Activated naive CD8-positive, alpha-beta T cell treated with anti-CD3 and anti-CD28 coated beads, Interleukin-2, amount 50 U/mL, for 24 hours (primary cell): ENCODE measurements around the gene RABGAP1L.
"Not testable (repeated sequence)": the region's sequence is repeated elsewhere in the genome, so short reads cannot be mapped to it uniquely, and the experiment has no call there.

Experiments
- ATAC-seq: fragments of 150-1000 bp; cut with Tn5 transposase; one replicate; pipeline ENCODE4 v1.10.0; 2021
- DNase-seq: peaks from one replicate; pipeline ENCODE4 v3.0.0; 2021
- H3K27ac Mint-ChIP-seq: one replicate; pipeline ENCODE4 v1.8.0; 2021; ENCODE audit warnings: mild to moderate bottlenecking, mixed read lengths
- H3K27me3 Mint-ChIP-seq: one replicate; pipeline ENCODE4 v1.8.0; 2021; ENCODE audit warnings: mixed read lengths
- H3K36me3 Mint-ChIP-seq: one replicate; pipeline ENCODE4 v1.8.0; 2021; ENCODE audit warnings: low read depth, mixed read lengths
- H3K4me1 Mint-ChIP-seq: one replicate; pipeline ENCODE4 v1.8.0; 2021; ENCODE audit warnings: mixed read lengths
- H3K4me3 Mint-ChIP-seq: one replicate; pipeline ENCODE4 v1.8.0; 2021; ENCODE audit warnings: mild to moderate bottlenecking, moderate library complexity, mixed read lengths
- H3K9me3 Mint-ChIP-seq: one replicate; pipeline ENCODE4 v1.8.0; 2021; ENCODE audit warnings: mixed read lengths

The RABGAP1L gene

GRCh38 chr1:174159252-174160108, at the start of gene RABGAP1L:
RABGAP1L (plus strand) TSS chr1:174159520.
- Mint-ChIP-seq H3K27me3 (no peaks in the 10 kb centered on the region), H3K4me1 (peaks cover 64% of the 10 kb centered on the region), H3K9me3 (no peaks in the 10 kb centered on the region), H3K27ac (peak within 1 kb of the TSS; percentile 93), H3K4me3 (peak within 1 kb of the TSS; percentile 95), H3K36me3 (peaks cover 3% of the 10 kb centered on the region)
- ATAC-seq (peak; percentile 81), DNase-seq (peak; percentile 92)

- ATAC-seq, result no peak
- no peaks in the 10 kb centered on the region for H3K36me3 Mint-ChIP-seq
- H3K27me3 Mint-ChIP-seq, result peaks cover 4% of the 10 kb centered on the region
- no peaks in the 10 kb centered on the region for H3K4me1 Mint-ChIP-seq
- no peaks in the 10 kb centered on the region for H3K9me3 Mint-ChIP-seq
- no peak overlapping the region for H3K27ac Mint-ChIP-seq
- DNase-seq, result no peak
- no peak overlapping the region for H3K4me3 Mint-ChIP-seq
These were observed 49.3 kb upstream of the RABGAP1L start for GRCh38 chr1:174110053-174110452.

GRCh38 chr1:174112489-174113162, 46.7 kb upstream of the RABGAP1L start:
- Mint-ChIP-seq H3K4me3 (no peak overlapping the region), H3K27me3 (peaks cover 2% of the 10 kb centered on the region), H3K36me3 (no peaks in the 10 kb centered on the region), H3K4me1 (no peaks in the 10 kb centered on the region), H3K27ac (no peak overlapping the region), H3K9me3 (no peaks in the 10 kb centered on the region)
- DNase-seq, result no peak
- ATAC-seq, result no peak

- H3K4me1 Mint-ChIP-seq, result no peaks in the 10 kb centered on the region
- no peaks in the 10 kb centered on the region for H3K27me3 Mint-ChIP-seq
- no peak overlapping the region for H3K4me3 Mint-ChIP-seq
- H3K27ac Mint-ChIP-seq, result no peak overlapping the region
- ATAC-seq (no peak), DNase-seq (no peak)
- H3K36me3 Mint-ChIP-seq, result no peaks in the 10 kb centered on the region
- H3K9me3 Mint-ChIP-seq, result no peaks in the 10 kb centered on the region
These were observed 45.2 kb upstream of the RABGAP1L start for GRCh38 chr1:174114106-174114505.

- Mint-ChIP-seq H3K27ac (no peak overlapping the region), H3K4me3 (no peak overlapping the region), H3K36me3 (no peaks in the 10 kb centered on the region), H3K4me1 (no peaks in the 10 kb centered on the region), H3K27me3 (no peaks in the 10 kb centered on the region), H3K9me3 (no peaks in the 10 kb centered on the region)
- DNase-seq (peak; percentile 4), ATAC-seq (peak; percentile 87)
These were observed 44.4 kb upstream of the RABGAP1L start for GRCh38 chr1:174114788-174115448.

GRCh38 chr1:174116042-174116441, 43.3 kb upstream of the RABGAP1L start:
- H3K9me3 Mint-ChIP-seq, result no peaks in the 10 kb centered on the region
- H3K4me3 Mint-ChIP-seq, result no peak overlapping the region
- no peaks in the 10 kb centered on the region for H3K27me3 Mint-ChIP-seq
- no peaks in the 10 kb centered on the region for H3K4me1 Mint-ChIP-seq
- H3K36me3 Mint-ChIP-seq, result no peaks in the 10 kb centered on the region
- no peak overlapping the region for H3K27ac Mint-ChIP-seq
- DNase-seq (no peak), ATAC-seq (peak; percentile 34)

- H3K4me1 Mint-ChIP-seq, result no peaks in the 10 kb centered on the region
- DNase-seq, result no peak
- H3K9me3 Mint-ChIP-seq, result peaks cover 4% of the 10 kb centered on the region
- H3K36me3 Mint-ChIP-seq, result no peaks in the 10 kb centered on the region
- no peak overlapping the region for H3K4me3 Mint-ChIP-seq
- H3K27ac Mint-ChIP-seq, result no peak overlapping the region
- ATAC-seq, result no peak
- no peaks in the 10 kb centered on the region for H3K27me3 Mint-ChIP-seq
These were observed 40.6 kb upstream of the RABGAP1L start for GRCh38 chr1:174118751-174119150.

- not testable (repeated sequence) for DNase-seq, H3K27ac Mint-ChIP-seq, ATAC-seq
These were observed 37.0 kb upstream of the RABGAP1L start for GRCh38 chr1:174122318-174122717.

GRCh38 chr1:174123843-174124242, 35.5 kb upstream of the RABGAP1L start:
- DNase-seq, result no peak
- no peak for ATAC-seq
- Mint-ChIP-seq H3K4me3 (no peak overlapping the region), H3K9me3 (peaks cover 19% of the 10 kb centered on the region), H3K27me3 (no peaks in the 10 kb centered on the region), H3K27ac (no peak overlapping the region), H3K36me3 (peaks cover 3% of the 10 kb centered on the region), H3K4me1 (no peaks in the 10 kb centered on the region)

More at GRCh38 chr1:174122318-174122717, 37.0 kb upstream of the RABGAP1L start:
- not testable (repeated sequence) for H3K4me1 Mint-ChIP-seq, H3K4me3 Mint-ChIP-seq, H3K27me3 Mint-ChIP-seq, H3K36me3 Mint-ChIP-seq
- peaks cover 12% of the 10 kb centered on the region for H3K9me3 Mint-ChIP-seq

- not testable (repeated sequence) for DNase-seq, ATAC-seq, H3K4me3 Mint-ChIP-seq, H3K27ac Mint-ChIP-seq, H3K36me3 Mint-ChIP-seq, H3K27me3 Mint-ChIP-seq, H3K4me1 Mint-ChIP-seq
- peaks cover 32% of the 10 kb centered on the region for H3K9me3 Mint-ChIP-seq
These were observed 32.1 kb upstream of the RABGAP1L start for GRCh38 chr1:174127176-174127575.

GRCh38 chr1:174131032-174131638, 28.2 kb upstream of the RABGAP1L start:
- no peaks in the 10 kb centered on the region for H3K4me1 Mint-ChIP-seq

GRCh38 chr1:174134003-174134659, 25.2 kb upstream of the RABGAP1L start:
- Mint-ChIP-seq H3K27ac (no peak overlapping the region), H3K27me3 (peaks cover 2% of the 10 kb centered on the region), H3K4me1 (no peaks in the 10 kb centered on the region), H3K9me3 (peaks cover 10% of the 10 kb centered on the region), H3K4me3 (no peak overlapping the region), H3K36me3 (no peaks in the 10 kb centered on the region)
- DNase-seq (no peak), ATAC-seq (peak; percentile 28)

More at GRCh38 chr1:174131032-174131638, 28.2 kb upstream of the RABGAP1L start:
- peaks cover 2% of the 10 kb centered on the region for H3K27me3 Mint-ChIP-seq
- peaks cover 19% of the 10 kb centered on the region for H3K9me3 Mint-ChIP-seq
- H3K36me3 Mint-ChIP-seq, result no peaks in the 10 kb centered on the region
- no peak for DNase-seq
- ATAC-seq, result no peak
- H3K4me3 Mint-ChIP-seq, result no peak overlapping the region
- H3K27ac Mint-ChIP-seq, result no peak overlapping the region

GRCh38 chr1:174135211-174135610, 24.1 kb upstream of the RABGAP1L start:
- DNase-seq, result no peak
- no peak for ATAC-seq
- H3K4me3 Mint-ChIP-seq, result no peak overlapping the region
- H3K4me1 Mint-ChIP-seq, result no peaks in the 10 kb centered on the region
- H3K36me3 Mint-ChIP-seq, result no peaks in the 10 kb centered on the region
- H3K27me3 Mint-ChIP-seq, result peaks cover 2% of the 10 kb centered on the region
- peaks cover under 1% of the 10 kb centered on the region for H3K9me3 Mint-ChIP-seq
- H3K27ac Mint-ChIP-seq, result no peak overlapping the region

GRCh38 chr1:174136714-174137113, 22.6 kb upstream of the RABGAP1L start:
- ATAC-seq, result no peak
- no peaks in the 10 kb centered on the region for H3K36me3 Mint-ChIP-seq
- no peak overlapping the region for H3K4me3 Mint-ChIP-seq
- H3K9me3 Mint-ChIP-seq, result no peaks in the 10 kb centered on the region
- H3K27ac Mint-ChIP-seq, result no peak overlapping the region
- peaks cover 2% of the 10 kb centered on the region for H3K27me3 Mint-ChIP-seq
- DNase-seq, result no peak
- H3K4me1 Mint-ChIP-seq, result no peaks in the 10 kb centered on the region
